ENCODE results near the gene SLC37A2.
A peak's percentile ranks its signal among the peaks of the same experiment; 100 is the strongest.

The SLC37A2 gene

GRCh38 chr11:125102025-125102424, 38.9 kb downstream of the SLC37A2 start:
- no peak overlapping the region for H3K27ac ChIP-seq
- H3K9ac ChIP-seq (ENCODE audit: insufficient read length): no peak overlapping the region
- no peak for DNase-seq (ENCODE audit: low read depth, low spot score)
- H3K4me3 ChIP-seq: no peak overlapping the region
- no peaks in the 10 kb centered on the region for H3K9me3 ChIP-seq (ENCODE audit: low read depth, low read length)
- peaks cover 14% of the 10 kb centered on the region for H3K36me3 ChIP-seq (ENCODE audit: insufficient read depth, low read length)
- no peak for TF ChIP-seq EZH2 (IDR thresholded peaks at IDR 0.05)
- no peak for TF ChIP-seq FOXP2 (optimal IDR thresholded peaks at IDR 0.05; ENCODE audit: control extremely low read depth, extremely low read length, insufficient read depth)
- no peak for TF ChIP-seq POLR2AphosphoS5 (IDR thresholded peaks at IDR 0.05; ENCODE audit: borderline replicate concordance, low read depth, low read length)

GRCh38 chr11:125102510-125102909, 39.4 kb downstream of the SLC37A2 start:
- DNase-seq (ENCODE audit: low read depth, low spot score): no peak
- peaks cover 11% of the 10 kb centered on the region for H3K36me3 ChIP-seq (ENCODE audit: insufficient read depth, low read length)
- no peak overlapping the region for H3K9ac ChIP-seq (ENCODE audit: insufficient read length)

GRCh38 chr11:125105926-125106325, 42.8 kb downstream of the SLC37A2 start:
- TF ChIP-seq FOXP2 (optimal IDR thresholded peaks at IDR 0.05; ENCODE audit: control extremely low read depth, extremely low read length, insufficient read depth) (no peak), POLR2AphosphoS5 (IDR thresholded peaks at IDR 0.05; ENCODE audit: borderline replicate concordance, low read depth, low read length) (no peak), EZH2 (IDR thresholded peaks at IDR 0.05) (no peak)
- H3K4me3 ChIP-seq: no peak overlapping the region
- H3K36me3 ChIP-seq (ENCODE audit: insufficient read depth, low read length): peaks cover 4% of the 10 kb centered on the region
- no peak overlapping the region for H3K9ac ChIP-seq (ENCODE audit: insufficient read length)
- no peak for DNase-seq (ENCODE audit: low read depth, low spot score)
- H3K27ac ChIP-seq: no peak overlapping the region
- H3K9me3 ChIP-seq (ENCODE audit: low read depth, low read length): no peaks in the 10 kb centered on the region

More at GRCh38 chr11:125102510-125102909, 39.4 kb downstream of the SLC37A2 start:
- no peaks in the 10 kb centered on the region for H3K9me3 ChIP-seq (ENCODE audit: low read depth, low read length)
- no peak overlapping the region for H3K27ac ChIP-seq
- TF ChIP-seq EZH2 (IDR thresholded peaks at IDR 0.05): no peak
- TF ChIP-seq POLR2AphosphoS5 (IDR thresholded peaks at IDR 0.05; ENCODE audit: borderline replicate concordance, low read depth, low read length): no peak
- no peak for TF ChIP-seq FOXP2 (optimal IDR thresholded peaks at IDR 0.05; ENCODE audit: control extremely low read depth, extremely low read length, insufficient read depth)
- H3K4me3 ChIP-seq: no peak overlapping the region

GRCh38 chr11:125108469-125108868, 45.4 kb downstream of the SLC37A2 start:
- DNase-seq (ENCODE audit: low read depth, low spot score): no peak
- Histone ChIP-seq H3K36me3 (ENCODE audit: insufficient read depth, low read length) (no peaks in the 10 kb centered on the region), H3K9me3 (ENCODE audit: low read depth, low read length) (no peaks in the 10 kb centered on the region), H3K4me3 (no peak overlapping the region), H3K27ac (no peak overlapping the region), H3K9ac (ENCODE audit: insufficient read length) (no peak overlapping the region)
- TF ChIP-seq EZH2 (IDR thresholded peaks at IDR 0.05): no peak
- TF ChIP-seq FOXP2 (optimal IDR thresholded peaks at IDR 0.05; ENCODE audit: control extremely low read depth, extremely low read length, insufficient read depth): no peak
- no peak for TF ChIP-seq POLR2AphosphoS5 (IDR thresholded peaks at IDR 0.05; ENCODE audit: borderline replicate concordance, low read depth, low read length)

- H3K4me3 ChIP-seq: peak overlapping the region; percentile 82
- DNase-seq (ENCODE audit: low read depth, low spot score): no peak
- TF ChIP-seq POLR2AphosphoS5 (IDR thresholded peaks at IDR 0.05; ENCODE audit: borderline replicate concordance, low read depth, low read length): no peak
- no peak for TF ChIP-seq FOXP2 (optimal IDR thresholded peaks at IDR 0.05; ENCODE audit: control extremely low read depth, extremely low read length, insufficient read depth)
- no peak for TF ChIP-seq EZH2 (IDR thresholded peaks at IDR 0.05)
- H3K36me3 ChIP-seq (ENCODE audit: insufficient read depth, low read length): no peaks in the 10 kb centered on the region
- no peak overlapping the region for H3K27ac ChIP-seq
- no peaks in the 10 kb centered on the region for H3K9me3 ChIP-seq (ENCODE audit: low read depth, low read length)
- peak overlapping the region; percentile 61 for H3K9ac ChIP-seq (ENCODE audit: insufficient read length)
These were observed 47.4 kb downstream of the SLC37A2 start for GRCh38 chr11:125110506-125110905.

- TF ChIP-seq FOXP2 (optimal IDR thresholded peaks at IDR 0.05; ENCODE audit: control extremely low read depth, extremely low read length, insufficient read depth): no peak
- no peak for TF ChIP-seq EZH2 (IDR thresholded peaks at IDR 0.05)
- no peak for TF ChIP-seq POLR2AphosphoS5 (IDR thresholded peaks at IDR 0.05; ENCODE audit: borderline replicate concordance, low read depth, low read length)
- Histone ChIP-seq H3K9ac (ENCODE audit: insufficient read length) (peak overlapping the region; percentile 61), H3K4me3 (peak overlapping the region; percentile 82), H3K9me3 (ENCODE audit: low read depth, low read length) (no peaks in the 10 kb centered on the region), H3K36me3 (ENCODE audit: insufficient read depth, low read length) (no peaks in the 10 kb centered on the region), H3K27ac (no peak overlapping the region)
- no peak for DNase-seq (ENCODE audit: low read depth, low spot score)
These were observed 47.9 kb downstream of the SLC37A2 start for GRCh38 chr11:125111001-125111342.

GRCh38 chr11:125111343-125112207, 48.5 kb downstream of the SLC37A2 start, which contains the start of gene TMEM218:
Gene TMEM218 (minus strand): TSS chr11:125111626. CDS start chr11:125102241, 9,385 bp downstream.
- no peak for TF ChIP-seq FOXP2 (optimal IDR thresholded peaks at IDR 0.05; ENCODE audit: control extremely low read depth, extremely low read length, insufficient read depth)
- TF ChIP-seq POLR2AphosphoS5 (IDR thresholded peaks at IDR 0.05; ENCODE audit: borderline replicate concordance, low read depth, low read length): peak; percentile 53
- TF ChIP-seq EZH2 (IDR thresholded peaks at IDR 0.05): no peak
- H3K4me3 ChIP-seq: peak within 1 kb of the TSS; percentile 82
- no peaks in the 10 kb centered on the region for H3K9me3 ChIP-seq (ENCODE audit: low read depth, low read length)
- no peaks in the 10 kb centered on the region for H3K36me3 ChIP-seq (ENCODE audit: insufficient read depth, low read length)
- DNase-seq (ENCODE audit: low read depth, low spot score): peak; percentile 70
- peak within 1 kb of the TSS; percentile 61 for H3K9ac ChIP-seq (ENCODE audit: insufficient read length)
- H3K27ac ChIP-seq: no peak within 1 kb of the TSS

GRCh38 chr11:125112208-125112604, 49.1 kb downstream of the SLC37A2 start:
- TF ChIP-seq EZH2 (IDR thresholded peaks at IDR 0.05) (no peak), POLR2AphosphoS5 (IDR thresholded peaks at IDR 0.05; ENCODE audit: borderline replicate concordance, low read depth, low read length) (no peak), FOXP2 (optimal IDR thresholded peaks at IDR 0.05; ENCODE audit: control extremely low read depth, extremely low read length, insufficient read depth) (no peak)

More at GRCh38 chr11:125112208-125112604, 49.1 kb downstream of the SLC37A2 start:
- DNase-seq (ENCODE audit: low read depth, low spot score): no peak
- H3K9ac ChIP-seq (ENCODE audit: insufficient read length): no peak overlapping the region
- H3K27ac ChIP-seq: no peak overlapping the region
- no peaks in the 10 kb centered on the region for H3K9me3 ChIP-seq (ENCODE audit: low read depth, low read length)
- peak overlapping the region; percentile 82 for H3K4me3 ChIP-seq
- no peaks in the 10 kb centered on the region for H3K36me3 ChIP-seq (ENCODE audit: insufficient read depth, low read length)
